ENCODE data around the gene PTPN20.
A peak's percentile ranks its signal among the peaks of the same experiment; 100 is the strongest.

Gene PTPN20

GRCh38 chr10:47022311-47023131, 111.3 kb downstream of the PTPN20 start:
- DNase-seq (ENCODE audit: low spot score), result no peak

GRCh38 chr10:47023237-47024045, 112.2 kb downstream of the PTPN20 start:
- DNase-seq (ENCODE audit: low spot score), result no peak

- DNase-seq (ENCODE audit: low spot score), result no peak
Measured at GRCh38 chr10:47024046-47024322, 112.8 kb downstream of the PTPN20 start.

- peak; percentile 52 for DNase-seq (ENCODE audit: low spot score)
Measured at GRCh38 chr10:47024399-47025252, 113.4 kb downstream of the PTPN20 start.

GRCh38 chr10:47025253-47025539, 114.0 kb downstream of the PTPN20 start:
- no peak for DNase-seq (ENCODE audit: low spot score)

- DNase-seq (ENCODE audit: low spot score), result peak; percentile 91
Measured at GRCh38 chr10:47025540-47026300, 114.5 kb downstream of the PTPN20 start.

- no peak for DNase-seq (ENCODE audit: low spot score)
Measured at GRCh38 chr10:47026301-47027107, 115.3 kb downstream of the PTPN20 start.

- no peak for DNase-seq (ENCODE audit: low spot score)
Measured at GRCh38 chr10:47027108-47027783, 116.0 kb downstream of the PTPN20 start.

- DNase-seq (ENCODE audit: low spot score), result no peak
Measured at GRCh38 chr10:47027784-47028260, 116.6 kb downstream of the PTPN20 start.

GRCh38 chr10:47028466-47028865, 117.2 kb downstream of the PTPN20 start:
- DNase-seq (ENCODE audit: low spot score), result no peak

- no peak for DNase-seq (ENCODE audit: low spot score)
Measured at GRCh38 chr10:47029181-47030009, 118.2 kb downstream of the PTPN20 start.

GRCh38 chr10:47030191-47030703, 119.0 kb downstream of the PTPN20 start:
- DNase-seq (ENCODE audit: low spot score), result no peak

GRCh38 chr10:47031211-47031900, 120.1 kb downstream of the PTPN20 start:
- DNase-seq (ENCODE audit: low spot score), result peak; percentile 54

GRCh38 chr10:47031901-47032465, 120.8 kb downstream of the PTPN20 start:
- peak; percentile 86 for DNase-seq (ENCODE audit: low spot score)

GRCh38 chr10:47033081-47033480, 121.9 kb downstream of the PTPN20 start:
- no peak for DNase-seq (ENCODE audit: low spot score)

GRCh38 chr10:47033541-47034270, 122.5 kb downstream of the PTPN20 start:
- no peak for DNase-seq (ENCODE audit: low spot score)

- DNase-seq (ENCODE audit: low spot score), result no peak
Measured at GRCh38 chr10:47034441-47035051, 123.3 kb downstream of the PTPN20 start.

Measured in AG08395 (cell line).